ENCODE results near the gene CCDC169.

CCDC169 gene

GRCh38 chr13:36231236-36231635 is 66.4 kb downstream of the CCDC169 start:
- DNase-seq: no peak

- DNase-seq: no peak
These were observed 72.9 kb downstream of the CCDC169 start for GRCh38 chr13:36224730-36225129.

GRCh38 chr13:36219883-36220282 is 77.7 kb downstream of the CCDC169 start:
- no peak for DNase-seq

- no peak for DNase-seq
These were observed 80.2 kb downstream of the CCDC169 start for GRCh38 chr13:36217456-36217855.

- no peak for DNase-seq
These were observed 83.3 kb downstream of the CCDC169 start, which contains the start of gene SOHLH2 for GRCh38 chr13:36214163-36214921. SOHLH2 (minus strand) TSS chr13:36214556; CDS start chr13:36214526, 30 bp downstream.

GRCh38 chr13:36212789-36213188 is 84.8 kb downstream of the CCDC169 start:
- no peak for DNase-seq

- no peak for DNase-seq
These were observed 86.0 kb downstream of the CCDC169 start for GRCh38 chr13:36211567-36211966.

- no peak for DNase-seq
These were observed 86.9 kb downstream of the CCDC169 start for GRCh38 chr13:36210738-36211137.

- no peak for DNase-seq
These were observed 89.9 kb downstream of the CCDC169 start for GRCh38 chr13:36207672-36208071.

GRCh38 chr13:36193151-36193855 is 104.3 kb downstream of the CCDC169 start:
- DNase-seq: no peak

- DNase-seq: no peak
These were observed 105.4 kb downstream of the CCDC169 start for GRCh38 chr13:36192166-36192565.

GRCh38 chr13:36190771-36191170 is 106.8 kb downstream of the CCDC169 start:
- no peak for DNase-seq

GRCh38 chr13:36188441-36188840 is 109.2 kb downstream of the CCDC169 start:
- DNase-seq: no peak

- no peak for DNase-seq
These were observed 113.7 kb downstream of the CCDC169 start for GRCh38 chr13:36183901-36184300.
